Measurements from ENCODE around the gene GPR82. TPM values are rescaled to one million over a fixed set of nuclear protein-coding genes. Genes with fewer than 3 reads are reported as not detected.

The GPR82 gene
- total RNA-seq, 4 donors from 2014 or later, result 0.41 to 0.79 TPM; not detected in 2

- TF ChIP-seq POLR2A (IDR thresholded peaks at IDR 0.05), result no peak
- TF ChIP-seq, protein P1, sequence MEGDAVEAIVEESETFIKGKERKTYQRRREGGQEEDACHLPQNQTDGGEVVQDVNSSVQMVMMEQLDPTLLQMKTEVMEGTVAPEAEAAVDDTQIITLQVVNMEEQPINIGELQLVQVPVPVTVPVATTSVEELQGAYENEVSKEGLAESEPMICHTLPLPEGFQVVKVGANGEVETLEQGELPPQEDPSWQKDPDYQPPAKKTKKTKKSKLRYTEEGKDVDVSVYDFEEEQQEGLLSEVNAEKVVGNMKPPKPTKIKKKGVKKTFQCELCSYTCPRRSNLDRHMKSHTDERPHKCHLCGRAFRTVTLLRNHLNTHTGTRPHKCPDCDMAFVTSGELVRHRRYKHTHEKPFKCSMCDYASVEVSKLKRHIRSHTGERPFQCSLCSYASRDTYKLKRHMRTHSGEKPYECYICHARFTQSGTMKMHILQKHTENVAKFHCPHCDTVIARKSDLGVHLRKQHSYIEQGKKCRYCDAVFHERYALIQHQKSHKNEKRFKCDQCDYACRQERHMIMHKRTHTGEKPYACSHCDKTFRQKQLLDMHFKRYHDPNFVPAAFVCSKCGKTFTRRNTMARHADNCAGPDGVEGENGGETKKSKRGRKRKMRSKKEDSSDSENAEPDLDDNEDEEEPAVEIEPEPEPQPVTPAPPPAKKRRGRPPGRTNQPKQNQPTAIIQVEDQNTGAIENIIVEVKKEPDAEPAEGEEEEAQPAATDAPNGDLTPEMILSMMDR (IDR thresholded peaks at IDR 0.05), result no peak
- TF ChIP-seq EP300 (IDR thresholded peaks at IDR 0.05; ENCODE audit: low read depth), result no peak
- TF ChIP-seq POLR2AphosphoS5 (IDR thresholded peaks at IDR 0.05), result no peak
- Histone ChIP-seq H3K27me3 (no peaks in the 10 kb centered on the region), H3K4me1 (no peaks in the 10 kb centered on the region), H3K27ac (no peak overlapping the region), H3K4me3 (no peak overlapping the region), H3K9me3 (no peaks in the 10 kb centered on the region), H3K36me3 (no peaks in the 10 kb centered on the region)
- in situ Hi-C loops (cut with MboI; ENCODE audit: low pct_ligation_motif_present in 1 of 4, low pct_unique_long_range_greater_than_20kb in 1 of 4, low sequenced_read_pairs in 3 of 4) (no loop called here), intact Hi-C loops (cut with DNase I; ENCODE audit: low total_unique reads) (no loop called here)
- DNase-seq, result no peak
- 42 to 53% methylated on average over 3 of the region's 3 CpGs for WGBS, 2 donors (ENCODE audit: low coverage in 1 of 2)
Observed at GRCh38 chrX:41708486-41708885, 15.5 kb upstream of the GPR82 start.

- no peaks in the 10 kb centered on the region for H3K4me1 ChIP-seq
- no peak overlapping the region for H3K4me3 ChIP-seq
- 87% methylated on average over 5 of the region's 5 CpGs; no CpG with 5 or more reads in 1 of the 2 donors for WGBS, 2 donors (ENCODE audit: low coverage in 1 of 2)
- no peaks in the 10 kb centered on the region for H3K27me3 ChIP-seq
- in situ Hi-C loops (cut with MboI; ENCODE audit: low pct_ligation_motif_present in 1 of 4, low pct_unique_long_range_greater_than_20kb in 1 of 4, low sequenced_read_pairs in 3 of 4), result no loop called here
- no peaks in the 10 kb centered on the region for H3K9me3 ChIP-seq
- DNase-seq, result no peak
- no peaks in the 10 kb centered on the region for H3K36me3 ChIP-seq
- no peak for TF ChIP-seq POLR2AphosphoS5 (IDR thresholded peaks at IDR 0.05)
- TF ChIP-seq, protein P1 (IDR thresholded peaks at IDR 0.05), result no peak
- no peak for TF ChIP-seq EP300 (IDR thresholded peaks at IDR 0.05; ENCODE audit: low read depth)
- no peak for TF ChIP-seq POLR2A (IDR thresholded peaks at IDR 0.05)
- H3K27ac ChIP-seq, result no peak overlapping the region
- intact Hi-C loops (cut with DNase I; ENCODE audit: low total_unique reads), result no loop called here
Observed at GRCh38 chrX:41711021-41711667, 12.8 kb upstream of the GPR82 start.

GRCh38 chrX:41716222-41716621 lies 7.8 kb upstream of the GPR82 start:
- H3K4me3 ChIP-seq, result no peak overlapping the region
- H3K27me3 ChIP-seq, result no peaks in the 10 kb centered on the region
- H3K9me3 ChIP-seq, result no peaks in the 10 kb centered on the region
- no peaks in the 10 kb centered on the region for H3K4me1 ChIP-seq
- WGBS, 2 donors (ENCODE audit: low coverage in 1 of 2), result 93 to 100% methylated on average over 1 to 5 of the region's 5 CpGs
- TF ChIP-seq POLR2AphosphoS5 (IDR thresholded peaks at IDR 0.05) (no peak), POLR2A (IDR thresholded peaks at IDR 0.05) (no peak), EP300 (IDR thresholded peaks at IDR 0.05; ENCODE audit: low read depth) (no peak)
- TF ChIP-seq, protein P1 (IDR thresholded peaks at IDR 0.05), result no peak
- in situ Hi-C loops (cut with MboI; ENCODE audit: low pct_ligation_motif_present in 1 of 4, low pct_unique_long_range_greater_than_20kb in 1 of 4, low sequenced_read_pairs in 3 of 4), result no loop called here
- no peak overlapping the region for H3K27ac ChIP-seq
- H3K36me3 ChIP-seq, result no peaks in the 10 kb centered on the region
- no peak for DNase-seq
- intact Hi-C loops (cut with DNase I; ENCODE audit: low total_unique reads), result no loop called here

GRCh38 chrX:41716767-41717473 lies 7.1 kb upstream of the GPR82 start:
- in situ Hi-C loops (cut with MboI; ENCODE audit: low pct_ligation_motif_present in 1 of 4, low pct_unique_long_range_greater_than_20kb in 1 of 4, low sequenced_read_pairs in 3 of 4), result no loop called here
- Histone ChIP-seq H3K36me3 (no peaks in the 10 kb centered on the region), H3K27me3 (no peaks in the 10 kb centered on the region), H3K4me3 (no peak overlapping the region), H3K27ac (no peak overlapping the region), H3K4me1 (no peaks in the 10 kb centered on the region), H3K9me3 (no peaks in the 10 kb centered on the region)
- 65 to 76% methylated on average over 4 to 12 of the region's 12 CpGs for WGBS, 2 donors (ENCODE audit: low coverage in 1 of 2)
- TF ChIP-seq, protein P1 (IDR thresholded peaks at IDR 0.05), result no peak
- TF ChIP-seq EP300 (IDR thresholded peaks at IDR 0.05; ENCODE audit: low read depth), result no peak
- TF ChIP-seq POLR2A (IDR thresholded peaks at IDR 0.05), result no peak
- TF ChIP-seq POLR2AphosphoS5 (IDR thresholded peaks at IDR 0.05), result no peak
- intact Hi-C loops (cut with DNase I; ENCODE audit: low total_unique reads), result no loop called here
- DNase-seq, result no peak
